Measurements from ENCODE around the gene PHKG2.

PHKG2 gene

GRCh38 chr16:30758988-30759491, 10.8 kb downstream of the PHKG2 start:
- no peaks in the 10 kb centered on the region for H3K9me3 ChIP-seq (ENCODE audit: insufficient read depth, low read length)
- H3K4me1 ChIP-seq (ENCODE audit: insufficient read depth, insufficient read length), result peaks cover 8% of the 10 kb centered on the region
- no peak for DNase-seq (ENCODE audit: low read depth, low spot score)
- no peak for TF ChIP-seq YY1 (IDR thresholded peaks at IDR 0.05; ENCODE audit: insufficient read depth, insufficient read length)
- H3K36me3 ChIP-seq (ENCODE audit: insufficient read depth, insufficient read length, low read length), result peaks cover 77% of the 10 kb centered on the region
- H3K4me3 ChIP-seq (ENCODE audit: insufficient read length, low read depth), result no peak overlapping the region
- no peak overlapping the region for H3K9ac ChIP-seq (ENCODE audit: insufficient read length, low read depth)
- no peaks in the 10 kb centered on the region for H3K27me3 ChIP-seq (ENCODE audit: insufficient read depth, insufficient read length)

DNA sequence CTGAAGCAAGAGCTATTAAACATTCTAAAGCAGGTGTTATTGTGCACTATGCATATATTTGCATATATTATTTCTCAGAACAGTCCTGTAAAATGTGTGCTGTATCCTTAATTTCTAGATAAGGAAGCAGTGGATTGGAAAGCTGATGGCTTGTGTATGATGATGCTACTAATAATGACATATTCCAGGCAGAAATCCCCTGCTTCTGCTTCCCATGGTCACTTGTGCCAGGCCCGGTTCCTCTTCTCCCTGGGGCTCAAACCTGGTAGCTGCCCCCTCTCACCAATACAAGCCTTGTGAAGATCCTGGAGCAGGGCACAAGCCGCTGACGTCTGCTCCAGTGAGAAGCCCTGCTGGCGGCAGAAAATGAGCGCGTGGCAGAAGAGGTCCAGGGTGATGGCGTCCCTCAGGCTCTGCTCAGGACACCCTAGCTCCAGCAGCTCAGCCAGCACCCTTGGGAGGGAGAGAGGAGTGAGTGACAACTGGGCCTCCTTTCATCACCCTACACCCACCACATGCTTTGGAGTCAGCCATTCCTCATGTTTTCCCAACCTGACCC, 11.9 kb downstream of the PHKG2 start:
- H3K4me3 ChIP-seq (ENCODE audit: insufficient read length, low read depth), result no peak overlapping the region
- H3K9me3 ChIP-seq (ENCODE audit: insufficient read depth, low read length), result no peaks in the 10 kb centered on the region
- DNase-seq (ENCODE audit: low read depth, low spot score), result no peak
- H3K9ac ChIP-seq (ENCODE audit: insufficient read length, low read depth), result no peak overlapping the region
- H3K36me3 ChIP-seq (ENCODE audit: insufficient read depth, insufficient read length, low read length), result peaks cover 77% of the 10 kb centered on the region
- no peaks in the 10 kb centered on the region for H3K27me3 ChIP-seq (ENCODE audit: insufficient read depth, insufficient read length)
- TF ChIP-seq YY1 (IDR thresholded peaks at IDR 0.05; ENCODE audit: insufficient read depth, insufficient read length) (no peak), ZNF274 (IDR thresholded peaks at IDR 0.05; ENCODE audit: low read depth, low read length) (no peak), SUZ12 (IDR thresholded peaks at IDR 0.05; ENCODE audit: extremely low read depth, insufficient read depth, insufficient read length) (no peak)
- H3K4me1 ChIP-seq (ENCODE audit: insufficient read depth, insufficient read length), result peaks cover 10% of the 10 kb centered on the region

DNA sequence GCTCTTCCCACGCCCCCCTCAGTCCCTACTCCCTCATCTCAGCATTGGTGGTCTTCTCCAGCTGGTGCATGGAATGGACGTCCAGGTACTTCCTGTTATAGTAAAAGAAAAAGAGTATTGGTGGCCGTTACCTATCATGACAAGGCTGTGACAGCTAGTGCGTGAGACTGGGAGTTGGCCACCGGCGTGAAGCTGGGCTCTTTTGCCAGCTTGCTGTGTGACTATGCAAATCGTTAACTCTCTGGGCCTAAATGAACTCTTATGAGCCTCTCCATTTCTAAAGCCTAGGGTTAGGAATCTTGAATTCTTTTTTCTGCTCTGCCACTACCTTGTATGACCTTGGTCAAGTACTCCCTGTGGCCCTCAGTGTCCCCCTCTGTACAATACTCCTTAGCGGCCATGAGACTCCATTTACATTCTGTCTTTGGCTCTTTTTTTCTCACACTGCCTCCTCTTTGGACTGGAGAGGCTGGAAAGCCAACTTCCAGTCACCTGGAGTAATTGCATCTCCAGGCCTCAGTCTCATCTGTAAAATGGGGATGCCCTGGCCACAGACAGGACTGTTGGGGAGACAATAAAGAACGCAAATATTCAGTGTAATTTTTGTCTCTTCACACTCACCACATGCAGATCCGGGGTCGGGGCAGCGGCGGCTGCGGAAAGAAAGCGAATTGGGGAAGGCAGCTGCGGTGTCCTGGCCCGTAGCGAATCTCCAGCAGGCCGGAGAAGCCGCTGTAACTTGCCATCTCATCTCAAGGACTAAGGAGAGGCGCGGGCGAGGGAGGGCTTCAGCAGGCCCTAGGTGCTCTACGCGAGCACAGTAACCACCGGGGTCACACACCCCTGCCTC, 12.6 kb downstream of the PHKG2 start:
- peak overlapping the region; percentile 95 for H3K4me3 ChIP-seq (ENCODE audit: insufficient read length, low read depth)
- no peaks in the 10 kb centered on the region for H3K9me3 ChIP-seq (ENCODE audit: insufficient read depth, low read length)
- H3K27me3 ChIP-seq (ENCODE audit: insufficient read depth, insufficient read length), result no peaks in the 10 kb centered on the region
- peaks cover 10% of the 10 kb centered on the region for H3K4me1 ChIP-seq (ENCODE audit: insufficient read depth, insufficient read length)
- TF ChIP-seq ZNF274 (IDR thresholded peaks at IDR 0.05; ENCODE audit: low read depth, low read length) (no peak), SUZ12 (IDR thresholded peaks at IDR 0.05; ENCODE audit: extremely low read depth, insufficient read depth, insufficient read length) (no peak), YY1 (IDR thresholded peaks at IDR 0.05; ENCODE audit: insufficient read depth, insufficient read length) (no peak)
- H3K9ac ChIP-seq (ENCODE audit: insufficient read length, low read depth), result peak overlapping the region; percentile 92
- no peak for DNase-seq (ENCODE audit: low read depth, low spot score)
- H3K36me3 ChIP-seq (ENCODE audit: insufficient read depth, insufficient read length, low read length), result peaks cover 77% of the 10 kb centered on the region

GRCh38 chr16:30761427-30761927, 13.3 kb downstream of the PHKG2 start:
- Histone ChIP-seq H3K9me3 (ENCODE audit: insufficient read depth, low read length) (no peaks in the 10 kb centered on the region), H3K36me3 (ENCODE audit: insufficient read depth, insufficient read length, low read length) (peaks cover 77% of the 10 kb centered on the region), H3K27me3 (ENCODE audit: insufficient read depth, insufficient read length) (no peaks in the 10 kb centered on the region), H3K4me3 (ENCODE audit: insufficient read length, low read depth) (peak overlapping the region; percentile 95), H3K4me1 (ENCODE audit: insufficient read depth, insufficient read length) (peaks cover 10% of the 10 kb centered on the region), H3K9ac (ENCODE audit: insufficient read length, low read depth) (peak overlapping the region; percentile 92)
- no peak for TF ChIP-seq ZNF274 (IDR thresholded peaks at IDR 0.05; ENCODE audit: low read depth, low read length)
- TF ChIP-seq YY1 (IDR thresholded peaks at IDR 0.05; ENCODE audit: insufficient read depth, insufficient read length), result no peak
- DNase-seq (ENCODE audit: low read depth, low spot score), result no peak

DNA sequence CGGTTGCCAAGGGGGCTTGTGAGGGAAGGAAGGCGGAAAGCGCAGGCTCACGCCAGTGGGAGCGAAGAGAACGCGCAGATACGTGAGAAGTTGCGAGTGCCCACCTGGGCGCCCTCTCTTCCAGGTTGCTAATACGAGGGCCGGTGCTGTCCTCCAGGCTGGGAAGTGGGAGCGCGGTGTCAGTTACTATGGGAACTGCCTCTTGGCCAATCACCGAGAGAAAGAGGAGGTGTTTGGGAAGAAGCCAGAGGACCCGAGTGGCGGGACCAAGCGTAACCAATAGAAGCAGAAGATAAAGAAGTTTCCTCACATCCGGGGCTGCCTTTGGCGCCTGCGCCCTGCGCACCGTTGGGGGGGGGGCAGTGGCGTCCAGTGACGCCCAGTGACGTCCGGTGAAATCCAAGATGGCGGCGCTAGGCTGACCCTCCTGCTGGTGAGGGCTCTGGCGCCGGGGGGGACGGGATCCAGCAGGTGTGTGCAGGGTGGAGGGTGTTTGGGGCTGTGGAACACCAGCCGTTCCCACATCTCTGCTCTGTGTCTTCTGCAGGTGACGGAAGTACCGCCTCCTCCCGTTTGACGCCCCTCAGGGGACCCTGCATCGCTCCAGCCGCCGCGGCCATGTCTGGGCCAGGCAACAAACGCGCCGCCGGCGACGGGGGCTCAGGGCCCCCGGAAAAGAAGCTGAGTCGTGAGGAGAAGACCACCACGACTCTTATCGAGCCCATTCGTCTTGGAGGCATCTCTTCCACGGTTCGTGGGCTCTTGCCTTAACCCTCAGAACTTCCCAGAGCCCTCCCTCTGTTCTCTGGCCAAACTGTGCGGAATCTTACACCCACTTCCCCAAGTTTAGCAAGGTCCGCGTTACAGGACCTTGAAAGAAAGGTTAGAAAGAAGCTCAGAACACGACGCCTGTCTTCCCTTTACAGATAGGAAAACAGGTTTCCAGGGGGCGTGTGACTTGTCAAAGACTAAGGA, 14.0 kb downstream of the PHKG2 start, which contains the start of the genes CFAP119 and RNF40:
CFAP119 (minus strand) TSS at position 135 of the 975 bp plus-strand sequence. CDS start 314 bp downstream, outside the sequence.
RNF40 (plus strand) TSS at position 395 of the 975 bp plus-strand sequence; CDS start at position 619, 224 bp downstream.
- H3K9me3 ChIP-seq (ENCODE audit: insufficient read depth, low read length), result no peaks in the 10 kb centered on the region
- no peak for TF ChIP-seq SUZ12 (IDR thresholded peaks at IDR 0.05; ENCODE audit: extremely low read depth, insufficient read depth, insufficient read length)
- TF ChIP-seq ZNF274 (IDR thresholded peaks at IDR 0.05; ENCODE audit: low read depth, low read length), result no peak
- TF ChIP-seq YY1 (IDR thresholded peaks at IDR 0.05; ENCODE audit: insufficient read depth, insufficient read length), result peak; percentile 91
- peak within 1 kb of the TSS; percentile 95 for H3K4me3 ChIP-seq (ENCODE audit: insufficient read length, low read depth)
- H3K27me3 ChIP-seq (ENCODE audit: insufficient read depth, insufficient read length), result no peaks in the 10 kb centered on the region
- DNase-seq (ENCODE audit: low read depth, low spot score), result peak; percentile 97
- H3K9ac ChIP-seq (ENCODE audit: insufficient read length, low read depth), result peak within 1 kb of the TSS; percentile 94
- H3K36me3 ChIP-seq (ENCODE audit: insufficient read depth, insufficient read length, low read length), result peaks cover 77% of the 10 kb centered on the region
- H3K4me1 ChIP-seq (ENCODE audit: insufficient read depth, insufficient read length), result peaks cover 10% of the 10 kb centered on the region

DNA sequence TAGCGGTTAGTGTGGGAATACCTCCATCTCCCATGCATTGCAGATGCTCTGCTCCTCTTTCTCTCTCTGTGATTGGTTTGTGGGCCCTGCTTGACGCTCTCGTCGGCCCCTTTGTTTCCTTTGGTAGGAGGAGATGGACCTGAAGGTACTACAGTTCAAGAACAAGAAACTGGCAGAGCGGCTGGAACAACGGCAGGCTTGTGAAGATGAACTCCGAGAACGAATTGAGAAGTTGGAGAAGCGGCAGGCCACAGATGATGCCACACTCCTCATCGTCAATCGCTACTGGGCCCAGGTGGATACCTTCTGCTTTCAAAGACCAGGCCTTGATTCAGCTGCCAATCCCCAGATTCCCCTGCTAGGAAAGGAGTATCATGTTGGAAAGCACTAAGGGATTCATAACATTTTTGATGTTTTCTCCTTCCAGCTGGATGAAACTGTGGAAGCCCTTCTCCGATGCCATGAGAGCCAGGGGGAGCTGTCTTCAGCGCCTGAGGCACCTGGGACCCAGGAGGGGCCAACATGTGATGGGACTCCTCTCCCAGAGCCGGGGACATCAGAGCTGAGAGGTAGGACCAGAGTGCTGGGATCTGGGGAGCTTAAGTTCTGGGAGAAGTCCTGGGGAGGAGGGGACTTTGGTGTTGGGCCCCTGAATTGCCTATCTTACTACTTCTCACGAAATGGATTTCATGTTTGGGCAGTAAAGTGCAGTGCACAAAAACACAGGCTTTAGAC, 14.9 kb downstream of the PHKG2 start:
- Histone ChIP-seq H3K36me3 (ENCODE audit: insufficient read depth, insufficient read length, low read length) (peaks cover 79% of the 10 kb centered on the region), H3K9ac (ENCODE audit: insufficient read length, low read depth) (peak overlapping the region; percentile 94), H3K27me3 (ENCODE audit: insufficient read depth, insufficient read length) (no peaks in the 10 kb centered on the region), H3K4me3 (ENCODE audit: insufficient read length, low read depth) (peak overlapping the region; percentile 95), H3K4me1 (ENCODE audit: insufficient read depth, insufficient read length) (peaks cover 10% of the 10 kb centered on the region), H3K9me3 (ENCODE audit: insufficient read depth, low read length) (no peaks in the 10 kb centered on the region)
- no peak for DNase-seq (ENCODE audit: low read depth, low spot score)
- TF ChIP-seq SUZ12 (IDR thresholded peaks at IDR 0.05; ENCODE audit: extremely low read depth, insufficient read depth, insufficient read length) (no peak), ZNF274 (IDR thresholded peaks at IDR 0.05; ENCODE audit: low read depth, low read length) (no peak), YY1 (IDR thresholded peaks at IDR 0.05; ENCODE audit: insufficient read depth, insufficient read length) (no peak)

All from NT2/D1 (cell line).